Hematopoietic multipotent progenitor cell treated with erythropoietin and hydrocortisone succinate and interleukin-3 and kit ligand, for 6 days (in vitro differentiated cells): ENCODE measurements around the gene PPP4R3B.

Source experiments
- DNase-seq: peaks from one replicate; pipeline ENCODE4 v3.0.0-alpha.2; 2015

The PPP4R3B gene

DNA sequence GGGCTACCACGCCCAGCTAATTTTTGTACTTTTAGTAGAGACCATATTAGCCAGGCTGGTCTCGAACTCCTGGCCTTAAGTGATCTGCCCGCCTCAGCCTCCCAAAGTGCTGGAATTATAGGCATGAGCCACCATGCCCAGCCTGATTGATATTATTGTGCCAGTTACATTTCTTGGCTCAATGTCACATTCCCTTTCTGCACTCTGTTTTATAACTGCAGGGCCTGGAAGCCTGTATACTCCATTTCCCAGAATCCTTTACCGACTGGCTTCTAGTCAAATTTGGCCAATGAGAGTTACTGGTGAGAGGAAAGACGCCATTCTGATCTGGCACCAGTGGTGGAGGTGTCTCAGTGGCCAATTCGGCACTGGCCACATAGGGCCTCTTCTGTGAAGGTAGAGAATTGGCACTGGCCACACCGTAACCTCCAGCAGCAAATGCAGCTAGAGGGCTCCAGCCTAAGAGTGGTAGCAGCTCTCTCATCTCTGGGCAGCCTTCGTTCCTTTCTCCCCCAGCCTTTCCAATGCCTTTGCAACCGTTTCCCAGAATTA, 114.8 kb downstream of the PPP4R3B start:
- DNase-seq = no peak

DNA sequence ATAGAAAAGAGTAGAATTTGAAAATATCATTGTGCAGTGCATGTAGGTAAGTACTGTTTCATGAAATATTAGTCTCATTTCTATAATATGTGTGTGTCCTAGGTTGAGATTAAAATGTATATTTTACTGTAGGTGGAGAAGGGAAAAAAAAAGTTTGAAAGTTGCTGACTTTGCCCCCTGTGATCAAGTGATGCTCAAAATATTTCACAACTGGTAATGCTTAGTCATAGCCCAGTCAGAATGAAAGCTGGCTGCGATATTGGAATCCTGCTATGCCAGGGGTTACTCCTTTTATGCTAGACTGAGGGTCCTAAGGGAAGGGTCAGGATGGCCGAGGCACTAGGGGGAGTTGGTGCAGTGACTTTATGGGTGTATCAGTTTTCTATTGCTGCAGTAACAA, 117.4 kb downstream of the PPP4R3B start:
- peak; percentile 17 for DNase-seq

DNA sequence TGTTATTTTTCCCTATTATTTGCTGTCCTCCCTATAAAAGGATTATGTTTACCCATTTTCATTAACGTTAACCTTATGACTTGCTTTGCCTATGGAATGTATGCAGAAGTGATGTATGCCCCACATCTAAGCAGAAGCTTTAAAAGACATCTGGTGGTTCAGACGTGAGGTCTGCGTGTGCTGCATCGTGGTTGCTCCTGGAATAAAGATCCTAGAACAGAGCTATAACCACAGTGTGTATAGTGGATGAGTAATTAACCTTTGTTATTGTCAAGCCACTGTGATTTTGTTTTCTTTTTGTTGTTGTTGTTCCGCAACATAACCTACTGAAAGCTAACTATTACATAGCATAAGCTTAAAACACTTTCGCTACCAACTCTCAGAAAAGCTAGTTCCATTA, 118.8 kb downstream of the PPP4R3B start:
- no peak for DNase-seq
